MV-4-11 (cell line): ENCODE measurements around the gene SCYGR3.
"Not testable (repeated sequence)": the region's sequence is repeated elsewhere in the genome, so short reads cannot be mapped to it uniquely, and the experiment has no call there.

Source experiments
- DNase-seq: peaks from one replicate; lab custom pipeline; 2025; lab: John Stamatoyannopoulos, UW

SCYGR3 gene

GRCh38 chr2:227613272-227613660 is 1.4 kb downstream of the SCYGR3 start:
- no peak for DNase-seq

DNA sequence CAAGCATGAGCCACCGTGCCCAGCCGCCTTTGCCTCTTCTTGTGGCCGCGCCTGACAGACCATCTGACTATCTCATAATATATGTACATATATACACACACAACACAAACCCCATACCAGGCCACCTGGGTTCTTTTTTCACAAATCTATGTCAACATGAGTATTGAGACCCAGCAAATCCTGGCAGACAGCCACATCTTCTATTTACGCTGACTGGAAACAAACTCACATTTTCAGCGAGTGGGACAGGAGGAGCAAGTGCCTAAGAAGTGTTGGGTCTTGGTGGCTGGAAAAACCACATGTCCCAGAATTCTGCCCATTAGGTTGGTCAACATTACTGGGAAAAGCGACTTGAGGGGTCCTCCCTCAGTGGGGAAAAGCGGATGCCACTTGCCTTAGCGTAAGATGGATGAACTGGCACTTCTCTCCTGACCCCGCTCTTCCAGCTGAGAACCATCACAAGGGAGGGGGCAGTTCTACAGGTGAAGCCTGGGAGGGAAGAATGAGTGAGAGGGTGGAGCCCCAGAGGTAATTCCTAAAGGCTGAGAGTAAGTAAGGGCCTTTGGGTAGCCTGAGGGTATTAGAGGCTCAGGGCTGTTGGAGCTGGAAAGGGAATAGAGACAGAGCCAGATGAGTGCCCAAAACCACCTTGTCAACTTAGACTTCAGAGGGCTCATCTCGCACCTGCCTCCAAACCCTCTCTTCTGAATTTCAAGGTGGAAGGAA is 1.9 kb downstream of the SCYGR3 start:
- no peak for DNase-seq

DNA sequence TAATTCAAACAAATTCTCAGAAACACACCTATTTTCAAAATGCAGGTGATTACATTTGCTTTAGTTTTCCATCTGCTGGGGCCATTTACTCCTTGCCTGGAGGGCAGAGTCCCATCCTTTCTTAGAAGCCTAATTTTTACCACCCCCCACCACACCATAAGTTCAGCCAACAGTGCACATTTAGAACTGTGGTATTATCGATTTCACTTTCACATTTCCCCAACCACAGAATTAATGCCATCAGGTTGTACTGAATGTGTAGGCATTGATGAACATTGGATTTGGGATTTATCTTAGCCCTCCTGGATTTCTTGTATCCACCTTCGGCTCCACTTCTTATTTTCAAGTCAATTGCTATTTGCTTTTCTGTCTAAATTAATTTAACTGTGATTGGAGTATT is 4.5 kb downstream of the SCYGR3 start:
- no peak for DNase-seq

DNA sequence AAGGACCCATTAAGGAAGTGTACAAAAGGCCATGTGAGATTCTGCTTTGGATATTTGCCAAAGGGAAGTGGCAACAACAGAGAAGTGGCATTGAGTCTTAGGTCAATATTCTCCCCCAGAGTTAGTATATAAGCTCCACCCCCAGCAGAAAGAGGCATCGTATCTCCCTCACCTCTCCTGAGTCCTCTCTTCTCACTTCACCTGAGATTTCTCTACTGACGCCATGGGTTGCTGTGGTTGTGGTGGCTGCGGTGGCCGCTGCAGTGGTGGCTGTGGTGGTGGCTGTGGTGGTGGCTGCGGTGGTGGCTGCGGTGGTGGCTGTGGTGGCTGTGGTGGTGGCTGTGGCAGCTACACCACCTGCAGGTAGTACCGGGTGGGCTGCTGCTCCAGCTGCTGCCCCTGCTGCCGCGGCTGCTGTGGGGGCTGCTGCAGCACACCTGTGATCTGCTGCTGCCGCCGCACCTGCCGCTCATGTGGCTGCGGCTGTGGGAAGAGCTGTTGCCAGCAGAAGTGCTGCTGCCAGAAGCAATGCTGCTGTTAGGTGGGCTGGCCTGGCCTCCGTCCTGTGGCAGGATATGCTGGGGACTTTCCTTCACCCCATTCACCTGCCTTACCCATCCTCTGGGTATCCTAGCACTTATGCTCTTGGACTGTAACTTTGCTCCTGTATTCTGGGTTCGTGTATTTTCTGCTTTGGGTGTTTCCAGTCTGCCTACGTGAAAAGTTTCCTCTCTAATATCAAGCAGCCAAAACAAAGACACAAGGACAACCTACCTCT is 5.9 kb downstream of the SCYGR3 start:
- DNase-seq, result peak; percentile 91

DNA sequence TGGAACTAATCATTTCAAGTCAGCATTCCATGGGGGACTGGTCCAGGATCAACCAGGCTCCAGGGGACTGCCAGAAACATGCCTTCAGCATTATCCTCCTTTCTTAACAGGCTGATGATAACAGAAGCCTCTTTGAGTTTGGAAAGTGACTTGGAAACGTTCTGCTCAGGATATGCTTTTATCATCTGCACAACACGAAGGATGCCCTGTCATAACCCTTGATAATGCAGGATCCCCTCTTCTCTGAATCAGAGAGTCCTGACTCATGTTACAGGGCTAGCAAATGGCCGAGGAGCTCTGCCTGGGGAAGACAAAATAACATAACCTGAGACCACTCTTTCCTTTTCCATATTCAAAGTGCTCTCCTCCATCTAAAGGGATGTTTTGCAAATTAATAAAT is 6.7 kb downstream of the SCYGR3 start:
- no peak for DNase-seq

- DNase-seq, result no peak
Measured at GRCh38 chr2:227606476-227606875, 8.2 kb downstream of the SCYGR3 start.

GRCh38 chr2:227602358-227602757 is 12.3 kb downstream of the SCYGR3 start:
- DNase-seq, result no peak

- DNase-seq, result not testable (repeated sequence)
Measured at GRCh38 chr2:227598835-227599503, 15.7 kb downstream of the SCYGR3 start, which contains the start of gene SCYGR2. TSS of gene SCYGR2 (plus strand) at chr2:227598893. CDS start at chr2:227598893, 0 bp downstream.

GRCh38 chr2:227597998-227598397 is 16.6 kb downstream of the SCYGR3 start:
- DNase-seq, result no peak

DNA sequence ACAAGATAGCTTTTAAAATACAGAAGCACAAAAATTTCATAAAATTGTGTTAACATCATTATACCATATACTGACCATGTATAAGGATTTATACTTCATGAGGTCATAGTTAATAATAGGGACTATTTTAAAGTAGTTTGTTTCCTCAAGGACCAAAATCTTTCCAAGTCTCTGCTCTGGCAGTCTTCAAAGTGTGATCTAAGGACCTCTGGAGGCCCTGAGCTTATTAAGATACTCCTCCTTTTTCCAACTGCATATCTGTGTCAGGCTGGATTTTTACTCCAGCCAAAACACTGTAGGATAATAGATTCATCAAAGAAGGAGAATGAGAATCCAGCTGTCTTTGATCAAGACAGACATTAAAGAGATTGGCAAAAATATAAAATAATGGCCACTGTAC is 17.6 kb downstream of the SCYGR3 start:
- no peak for DNase-seq

DNA sequence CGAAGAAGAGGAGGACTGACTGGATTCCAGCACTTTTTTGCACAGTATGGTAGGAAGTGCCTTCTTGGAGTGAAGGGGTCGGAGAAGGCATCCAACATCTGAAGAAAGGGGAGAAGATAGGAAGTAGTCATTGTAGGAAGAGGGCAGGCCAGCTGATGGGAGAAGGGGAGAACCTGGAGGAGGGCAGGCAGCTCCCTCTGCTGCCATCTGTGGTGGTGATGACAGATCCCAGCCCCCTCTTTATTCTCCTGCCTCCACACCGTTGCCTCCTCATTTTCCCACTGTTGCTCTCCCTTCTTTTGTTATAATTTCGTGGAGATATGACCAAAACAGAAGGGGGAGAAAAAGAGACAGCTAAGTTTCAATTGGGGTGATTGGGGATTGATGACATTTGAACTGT is 18.8 kb downstream of the SCYGR3 start:
- no peak for DNase-seq

DNA sequence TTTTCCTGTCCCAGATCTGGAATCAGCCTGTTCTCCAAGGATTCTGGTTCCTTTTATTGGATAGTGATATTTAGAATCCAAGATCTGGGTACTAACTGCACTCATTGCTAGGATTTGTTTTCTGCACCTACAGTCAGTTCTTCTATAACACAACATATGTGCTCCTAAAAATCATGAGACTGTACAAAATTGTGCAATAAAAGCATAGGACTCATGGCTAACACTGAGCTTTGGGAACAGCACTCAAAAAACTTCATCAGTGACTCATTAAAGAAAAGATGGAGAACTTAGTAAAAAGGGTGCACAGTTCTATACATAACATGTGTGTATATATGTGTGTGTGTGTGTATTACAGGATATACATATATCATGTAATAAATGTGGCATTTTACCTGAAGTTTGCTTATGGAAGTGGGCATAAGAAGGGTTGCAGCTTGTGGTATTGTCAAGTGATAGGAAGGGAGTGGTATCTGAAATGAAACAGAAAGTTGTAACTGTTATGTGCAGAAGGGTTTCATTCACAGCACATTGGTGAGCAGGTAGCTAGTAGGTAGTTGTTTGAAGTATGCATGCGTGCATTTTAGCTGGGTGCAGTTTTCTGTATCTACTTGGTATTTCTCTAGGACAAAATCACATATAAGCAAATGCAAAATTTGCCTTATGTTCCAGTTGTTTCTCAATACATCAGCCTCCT is 21.8 kb downstream of the SCYGR3 start:
- DNase-seq, result no peak

DNA sequence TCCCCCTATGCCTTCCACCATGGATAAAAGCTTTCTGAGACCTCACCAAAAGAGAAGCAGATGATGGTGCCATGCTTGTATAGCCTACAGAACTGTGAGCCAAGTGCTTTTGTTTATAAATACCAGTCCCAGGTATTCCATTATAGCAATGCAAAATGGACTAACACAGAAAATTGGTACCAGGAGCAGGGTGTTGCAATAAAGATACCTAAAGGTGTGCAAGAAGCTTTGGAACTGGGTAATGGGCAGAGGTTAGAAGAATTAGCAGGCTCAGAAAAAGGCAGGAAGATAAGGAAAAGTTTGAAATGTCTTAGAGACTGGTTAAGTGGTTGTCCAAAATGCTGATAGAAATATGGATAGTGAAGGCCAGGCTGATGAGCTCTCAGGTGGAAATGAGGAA is 32.3 kb downstream of the SCYGR3 start:
- no peak for DNase-seq

DNA sequence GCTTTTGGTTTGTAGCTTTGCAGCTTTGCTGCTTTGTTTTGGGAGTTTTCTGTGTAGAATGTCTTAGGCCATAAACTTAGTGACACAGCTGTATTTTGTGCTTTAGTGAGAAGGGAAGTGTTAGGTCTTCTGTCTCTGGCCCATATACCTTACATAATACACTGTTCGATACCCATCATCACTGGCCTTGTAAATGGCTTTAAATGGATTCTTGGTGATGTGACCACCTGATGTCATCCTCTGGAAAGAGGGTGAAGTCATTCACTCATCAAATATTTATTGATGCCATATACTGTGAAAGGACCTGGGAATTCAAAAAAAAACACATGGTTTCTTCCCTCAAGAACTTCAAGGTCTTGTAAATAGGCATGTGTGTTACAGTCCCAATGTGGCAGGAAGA is 34.8 kb downstream of the SCYGR3 start:
- no peak for DNase-seq

DNA sequence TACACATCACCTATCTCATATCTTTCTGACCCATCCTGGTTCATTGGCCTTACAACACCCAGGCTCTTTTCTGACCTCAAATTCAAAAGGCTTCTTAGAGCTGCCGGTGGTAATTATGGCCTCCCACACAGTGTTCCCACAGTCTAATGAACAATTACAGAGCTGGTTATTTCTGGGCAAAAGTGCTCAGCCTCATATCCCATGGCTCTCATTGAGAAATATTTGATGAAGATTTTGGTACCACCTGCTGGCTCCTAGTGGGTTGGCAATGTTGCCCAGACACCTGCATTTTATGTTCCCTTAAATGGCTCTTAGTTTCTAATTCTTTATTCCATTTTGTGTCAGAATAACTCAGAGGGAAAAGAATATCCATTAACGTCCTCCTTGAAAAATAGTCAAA is 36.0 kb downstream of the SCYGR3 start:
- DNase-seq, result no peak

GRCh38 chr2:227577555-227577954 is 37.1 kb downstream of the SCYGR3 start:
- no peak for DNase-seq

- no peak for DNase-seq
Measured at GRCh38 chr2:227576812-227577211, 37.8 kb downstream of the SCYGR3 start.

DNA sequence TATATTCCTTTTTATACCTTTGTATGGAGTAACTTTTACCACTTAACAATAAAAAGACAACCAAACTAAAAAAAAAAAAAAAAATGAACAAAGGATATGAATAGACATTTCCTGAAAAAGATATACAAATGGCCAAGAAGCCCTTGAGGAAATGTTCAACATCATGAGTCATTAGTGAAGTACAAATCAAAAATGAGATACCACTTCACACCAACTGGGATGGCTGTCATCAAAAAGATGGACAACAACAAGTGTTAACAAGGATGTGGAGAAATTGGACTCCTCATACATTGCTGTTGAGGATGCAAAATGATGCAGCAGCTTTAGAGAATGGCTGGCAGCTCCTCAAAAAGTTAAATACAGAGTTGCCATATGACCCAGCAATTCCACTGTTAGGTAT is 38.5 kb downstream of the SCYGR3 start:
- DNase-seq, result no peak

DNA sequence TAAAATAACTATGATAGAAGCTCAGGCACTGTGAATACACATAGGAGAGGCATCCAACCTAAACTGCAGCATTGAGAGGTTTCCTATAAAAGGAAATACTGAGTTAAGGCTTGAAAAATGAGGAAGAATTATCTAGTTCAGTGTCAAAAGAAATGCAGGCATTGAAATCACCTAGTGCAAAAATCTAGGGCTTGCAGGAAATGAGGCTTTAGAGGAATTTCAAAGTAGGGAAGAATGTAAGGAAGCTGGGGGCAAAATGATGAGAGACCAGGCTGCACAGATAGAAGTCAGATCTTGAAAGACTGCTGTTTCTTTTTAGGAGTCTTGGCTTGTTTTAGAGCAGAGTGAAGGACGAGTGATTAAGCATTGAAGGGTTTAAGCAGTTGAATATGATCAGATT is 44.0 kb downstream of the SCYGR3 start:
- no peak for DNase-seq

GRCh38 chr2:227568852-227569169 is 45.8 kb downstream of the SCYGR3 start:
- no peak for DNase-seq

DNA sequence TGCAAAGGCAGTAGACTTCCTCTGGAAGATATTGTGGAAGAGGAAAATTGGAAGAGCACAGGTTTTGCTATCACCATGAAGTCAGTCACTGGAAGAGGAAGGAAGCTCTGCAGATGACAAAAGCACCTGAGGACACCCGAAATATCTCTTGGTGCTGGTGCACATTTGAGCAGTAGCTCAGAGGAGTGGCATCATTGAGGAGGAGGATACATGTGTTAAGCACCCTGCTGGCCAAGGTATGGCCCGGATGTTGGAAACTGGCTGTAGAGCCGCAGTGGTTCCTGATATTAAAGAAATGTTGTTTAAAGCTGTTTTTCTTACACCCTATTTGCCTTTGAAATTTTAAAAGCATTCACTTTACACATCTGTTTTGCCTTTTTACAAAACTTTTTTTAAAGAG is 48.6 kb downstream of the SCYGR3 start:
- DNase-seq, result no peak

DNA sequence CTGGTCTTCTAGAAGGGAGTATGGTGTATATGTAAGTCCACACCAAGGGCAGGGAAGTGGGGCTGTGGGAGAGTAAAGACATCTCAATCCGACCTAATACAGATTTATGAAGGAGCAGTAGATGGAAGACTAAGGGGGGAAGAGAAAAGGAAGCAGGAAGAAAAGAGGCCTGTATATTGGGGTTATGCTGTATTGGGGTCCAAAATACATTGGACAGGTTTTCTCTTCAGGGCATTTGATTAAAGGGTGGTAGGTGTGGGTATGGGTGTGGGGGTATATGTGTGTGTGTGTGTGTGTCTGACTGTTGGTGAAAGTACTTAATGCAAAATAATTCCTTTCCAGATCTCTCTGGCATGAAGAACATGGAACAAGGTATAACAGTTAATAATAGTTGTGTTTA is 49.6 kb downstream of the SCYGR3 start:
- no peak for DNase-seq
